ENCODE data around the gene GRIA3.

- no peak for TF ChIP-seq CTCF (IDR thresholded peaks at IDR 0.05)
- TF ChIP-seq POLR2AphosphoS5 (IDR thresholded peaks at IDR 0.05): no peak
- TF ChIP-seq EP300 (IDR thresholded peaks at IDR 0.05): no peak
These were observed 45.6 kb upstream of the GRIA3 start for GRCh38 chrX:123138473-123138872.

All from sigmoid colon (tissue), 4 donors.